NOMO-1 treated with dmso at 0.1 percent for 144 hours (cell line): ENCODE measurements around the gene ADCK1.
"Not testable (repeated sequence)": the region's sequence is repeated elsewhere in the genome, so short reads cannot be mapped to it uniquely, and the experiment has no call there.

Experiments
- DNase-seq: peaks from one replicate; lab custom pipeline; 2025; ENCODE audit not compliant: unreplicated experiment; lab: John Stamatoyannopoulos, UW

ADCK1 gene

DNA sequence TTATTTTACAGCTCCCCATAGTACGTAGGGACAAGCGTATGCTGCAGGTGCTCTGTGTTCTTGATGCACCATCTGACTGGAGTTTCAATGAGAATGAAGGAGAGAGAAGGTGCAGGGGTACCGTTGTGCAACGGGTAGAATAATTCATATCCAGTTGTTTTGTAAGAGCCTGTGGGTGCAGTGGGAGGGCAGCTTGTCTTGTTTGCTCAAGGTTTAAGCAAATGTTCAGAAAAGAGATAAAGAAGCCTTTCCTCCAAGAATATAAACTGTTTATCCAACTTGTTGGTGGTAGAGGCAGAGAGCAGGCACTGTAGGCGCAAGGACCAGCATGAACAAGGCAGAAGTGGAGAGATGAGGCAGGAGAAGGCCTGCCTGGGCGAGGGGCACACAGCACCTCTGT lies 64.2 kb downstream of the ADCK1 start:
- no peak for DNase-seq

GRCh38 chr14:77864580-77864979 lies 64.7 kb downstream of the ADCK1 start:
- no peak for DNase-seq

GRCh38 chr14:77865455-77865854 lies 65.5 kb downstream of the ADCK1 start:
- DNase-seq, result no peak

GRCh38 chr14:77866932-77867331 lies 67.0 kb downstream of the ADCK1 start:
- DNase-seq, result no peak

GRCh38 chr14:77867476-77867875 lies 67.6 kb downstream of the ADCK1 start:
- no peak for DNase-seq

DNA sequence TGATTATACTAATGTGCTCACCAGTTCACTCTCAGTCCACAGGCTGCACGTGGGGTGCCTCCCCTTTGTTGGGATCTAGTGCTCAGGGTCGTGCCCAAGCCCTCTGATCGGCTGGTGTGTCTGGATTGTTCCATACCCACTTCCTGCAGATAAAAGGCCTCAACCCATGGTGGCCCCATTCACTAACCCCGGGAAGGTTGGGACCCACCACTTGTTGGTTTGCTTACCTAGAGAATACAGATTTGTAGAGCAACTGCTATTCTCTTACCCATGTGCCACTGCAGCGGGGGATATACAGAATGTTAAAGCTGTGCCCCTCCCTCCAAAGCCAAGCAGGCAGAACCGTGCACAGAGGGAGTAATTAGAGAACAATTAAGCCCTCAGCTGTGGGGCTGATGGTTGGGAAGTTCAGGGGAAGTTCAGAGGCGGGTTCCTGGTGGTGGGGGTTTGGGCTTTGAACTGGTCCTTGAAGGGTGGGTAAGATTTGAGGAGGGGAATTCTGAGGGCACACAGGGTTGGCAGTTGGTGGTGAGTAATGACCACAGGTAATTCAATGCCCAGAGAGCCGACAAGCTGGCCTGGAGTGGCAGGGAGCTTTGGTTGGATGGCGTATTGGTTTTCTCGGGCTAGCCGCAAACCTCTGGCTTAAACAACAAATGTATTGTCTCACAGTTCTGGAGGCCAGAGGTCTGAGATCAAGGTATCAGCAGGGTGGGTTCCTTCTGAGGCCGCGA lies 68.8 kb downstream of the ADCK1 start:
- DNase-seq, result no peak

GRCh38 chr14:77869340-77869739 lies 69.4 kb downstream of the ADCK1 start:
- DNase-seq, result no peak

GRCh38 chr14:77870646-77871045 lies 70.7 kb downstream of the ADCK1 start:
- DNase-seq, result no peak

GRCh38 chr14:77872152-77872551 lies 72.2 kb downstream of the ADCK1 start:
- no peak for DNase-seq

DNA sequence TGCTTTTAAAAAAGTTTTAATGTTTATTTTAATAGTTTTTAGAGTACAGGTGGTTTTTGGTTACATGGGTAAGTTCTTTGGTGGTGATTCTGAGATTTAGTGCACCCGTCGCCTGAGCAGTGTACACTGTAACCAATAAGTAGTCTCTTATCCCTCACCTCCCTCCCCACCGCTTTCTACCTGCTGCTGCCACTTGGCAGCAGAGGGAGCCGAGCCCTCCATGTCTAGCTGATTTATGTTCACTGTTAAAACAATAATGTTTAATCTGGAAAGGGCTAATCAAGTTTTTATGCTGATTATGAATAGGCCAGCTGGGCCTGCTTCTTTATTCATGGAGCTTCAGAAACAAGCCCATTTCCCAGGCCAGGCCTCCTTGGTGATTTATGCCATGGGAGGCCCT lies 73.1 kb downstream of the ADCK1 start:
- DNase-seq, result no peak

- no peak for DNase-seq
Measured at GRCh38 chr14:77878783-77879182, 78.9 kb downstream of the ADCK1 start.

DNA sequence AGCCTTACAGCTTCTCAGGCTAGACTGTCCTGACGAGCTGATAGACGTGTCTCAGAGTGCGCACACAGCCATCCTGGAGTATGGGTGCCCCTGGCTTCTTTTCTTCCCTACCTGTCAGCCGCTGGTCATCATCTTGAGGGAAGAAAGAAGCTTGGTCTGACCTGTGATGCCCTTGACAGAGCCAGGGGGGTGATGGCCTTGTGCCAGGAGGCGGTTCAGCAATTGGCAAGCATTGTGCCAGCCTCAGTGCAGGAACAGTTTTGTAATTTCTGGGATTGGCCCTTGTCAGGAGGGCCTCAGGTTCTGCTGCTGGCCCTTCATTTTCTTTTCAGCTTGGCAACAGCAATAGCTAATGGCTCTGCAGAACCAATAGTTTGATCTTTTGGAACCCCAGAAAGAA lies 80.1 kb downstream of the ADCK1 start:
- DNase-seq, result no peak

DNA sequence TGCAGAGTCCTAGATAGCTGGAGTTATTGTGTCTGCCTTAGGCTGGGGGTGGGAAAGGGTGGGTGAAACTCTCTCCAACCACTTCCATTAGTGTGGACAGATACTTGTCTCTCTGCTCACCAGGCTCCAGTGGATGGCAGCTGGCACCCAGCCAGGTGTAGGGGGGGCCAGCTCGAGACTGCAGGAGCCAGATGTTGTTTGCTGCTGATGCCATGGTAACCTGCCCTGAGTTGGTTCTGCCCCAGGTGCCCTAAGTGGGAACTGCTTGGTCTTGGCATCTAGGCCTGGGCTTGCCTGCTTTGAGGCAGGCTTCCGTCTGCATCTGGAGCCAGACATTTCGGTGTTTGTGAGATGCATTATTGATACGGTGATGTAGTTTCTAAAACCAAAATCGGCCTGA lies 82.2 kb downstream of the ADCK1 start:
- DNase-seq, result no peak

- no peak for DNase-seq
Measured at GRCh38 chr14:77882636-77883035, 82.7 kb downstream of the ADCK1 start.

DNA sequence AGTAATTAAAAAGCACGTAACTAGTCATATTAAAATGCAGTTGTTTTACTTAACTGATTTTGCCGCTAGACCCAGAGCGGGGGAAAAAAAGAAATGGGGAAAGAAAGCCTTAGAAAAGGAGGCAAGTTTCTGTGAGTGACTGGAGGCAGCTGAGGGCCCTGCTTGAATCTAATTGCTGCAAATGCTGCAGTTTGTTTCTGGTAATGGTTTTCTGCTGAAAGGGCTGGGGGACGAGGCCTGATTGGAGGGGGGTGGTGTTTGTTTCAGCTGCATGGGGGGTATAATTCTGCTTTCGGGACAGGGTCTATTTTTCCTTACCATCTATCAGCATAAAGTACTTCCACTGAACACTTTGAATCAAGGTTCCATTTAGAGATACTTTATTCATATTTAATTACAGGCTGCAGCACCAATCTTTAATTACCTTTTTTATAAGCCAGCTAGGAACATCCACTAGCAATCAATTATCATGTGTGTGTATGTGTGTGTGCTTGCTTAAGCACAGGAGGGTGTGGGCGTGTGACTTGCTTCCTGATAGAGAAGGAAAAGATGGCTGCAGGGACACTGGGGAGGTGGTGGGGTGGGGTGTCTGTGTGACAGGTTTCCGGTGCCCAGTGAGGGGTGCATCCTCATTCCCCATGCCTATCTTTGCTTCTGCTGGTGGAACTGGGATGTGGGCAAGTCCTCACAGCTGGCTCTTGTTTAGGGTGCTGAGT lies 83.4 kb downstream of the ADCK1 start:
- DNase-seq, result no peak

DNA sequence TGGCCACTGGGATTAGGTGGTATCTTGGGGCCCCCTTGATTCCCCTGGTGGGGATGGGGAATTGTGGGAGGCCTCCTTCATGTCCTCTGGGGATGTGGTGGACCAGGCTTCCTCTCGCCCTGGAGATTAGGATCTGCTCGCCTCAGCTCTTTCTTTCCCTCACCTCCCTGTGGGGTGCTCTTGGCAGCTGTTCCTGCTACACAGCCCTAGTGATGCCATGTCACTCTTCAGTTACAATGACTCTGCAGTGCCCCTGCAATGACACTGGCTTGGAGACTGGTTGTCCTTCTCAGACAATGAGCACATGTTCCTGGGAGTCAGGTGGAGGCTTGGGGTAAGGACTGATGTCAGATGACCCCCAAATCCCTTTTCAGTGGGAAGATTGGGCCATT lies 83.9 kb downstream of the ADCK1 start:
- DNase-seq, result no peak

DNA sequence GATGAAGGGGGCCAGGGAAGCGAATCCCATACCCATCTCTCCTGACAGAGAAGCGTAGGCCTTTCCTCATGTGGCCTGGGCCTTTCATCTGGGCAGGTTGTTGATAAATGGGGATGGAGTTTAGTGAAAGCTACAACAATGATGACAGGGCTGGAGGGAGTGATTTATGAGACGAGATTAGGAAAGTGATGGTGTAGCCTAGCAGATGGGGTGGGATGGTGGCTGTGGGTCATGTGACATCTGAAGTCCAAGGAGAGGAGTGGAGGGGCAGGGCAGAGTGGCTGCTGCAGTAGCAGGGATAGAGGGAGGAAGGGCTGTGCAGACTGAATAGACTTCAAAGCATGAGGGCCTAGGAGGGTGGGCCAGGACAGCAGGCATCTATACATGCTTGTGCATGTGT lies 85.5 kb downstream of the ADCK1 start:
- no peak for DNase-seq

GRCh38 chr14:77886010-77886409 lies 86.1 kb downstream of the ADCK1 start:
- DNase-seq, result no peak

GRCh38 chr14:77888903-77889302 lies 89.0 kb downstream of the ADCK1 start:
- not testable (repeated sequence) for DNase-seq

DNA sequence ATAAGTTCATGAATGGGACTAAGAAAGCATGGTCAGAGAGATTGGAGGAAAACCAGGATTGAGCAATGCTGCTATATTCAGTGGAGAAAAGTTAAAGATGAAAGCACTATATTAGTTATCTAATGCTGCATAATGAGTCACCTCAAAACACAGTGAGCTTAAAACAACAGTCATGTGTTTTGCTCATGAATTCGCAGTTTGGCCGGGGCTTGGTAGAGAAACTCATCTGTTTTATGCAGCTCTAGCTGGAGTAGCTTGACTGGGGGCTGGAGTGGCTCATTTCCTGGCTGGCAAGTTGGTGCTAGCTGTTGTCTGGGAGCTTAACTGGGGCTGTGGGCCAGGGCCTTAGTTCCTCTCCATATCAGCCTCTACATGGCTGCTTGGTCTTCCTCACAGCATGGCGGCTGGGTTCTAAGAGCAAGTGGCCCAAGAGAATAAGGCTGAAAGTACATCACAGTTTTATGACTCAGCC lies 90.1 kb downstream of the ADCK1 start:
- no peak for DNase-seq

DNA sequence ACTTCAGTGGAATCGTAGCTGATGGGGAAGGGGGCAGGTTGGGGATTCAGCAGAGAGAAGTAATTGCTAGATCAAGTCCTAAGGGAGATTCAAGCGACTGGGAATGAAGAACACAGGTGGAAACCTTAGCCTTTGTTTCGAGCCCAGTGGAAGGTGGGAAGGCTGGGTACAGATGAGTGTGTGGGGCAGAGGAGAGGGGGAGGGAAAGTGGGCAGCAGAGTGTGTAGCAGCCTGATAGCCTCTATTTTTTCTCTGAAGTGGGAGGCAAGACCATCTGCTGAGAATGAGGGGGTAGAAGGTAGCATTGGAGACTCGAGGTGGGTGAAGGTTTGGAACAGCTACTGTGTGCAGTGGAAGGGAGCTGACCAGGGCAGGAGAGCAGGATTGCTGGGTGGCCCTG lies 91.0 kb downstream of the ADCK1 start:
- no peak for DNase-seq

DNA sequence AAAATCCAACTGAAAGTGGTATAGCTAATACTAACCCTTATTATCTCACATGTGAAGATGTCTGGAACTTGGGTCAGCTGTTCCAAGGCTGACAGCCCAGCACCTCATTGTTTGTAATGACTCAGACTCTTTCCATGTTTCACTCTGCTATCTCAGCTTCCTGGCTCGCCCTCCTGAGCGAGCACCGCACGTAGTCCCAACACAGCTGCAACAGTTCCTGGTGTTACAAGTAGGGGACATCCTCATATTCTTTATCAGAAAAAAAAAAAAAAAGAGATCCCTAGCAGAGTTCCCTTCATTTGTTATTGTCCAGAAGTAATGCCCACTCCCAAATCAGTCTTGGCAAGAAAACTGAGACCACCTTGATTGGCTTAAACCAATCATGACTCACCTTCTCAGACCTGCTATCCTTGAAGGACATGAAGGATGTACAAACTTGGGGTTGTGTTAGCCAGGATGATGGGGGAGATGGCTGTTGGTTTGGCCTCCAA lies 92.5 kb downstream of the ADCK1 start:
- no peak for DNase-seq
